SK-N-SH treated with all-trans-retinoic acid at 6 μM for 48 hours (cell line): ENCODE measurements around the gene LONRF2.

Experiments used
- ATAC-seq: fragments of 200-7000 bp; cut with Tn5 transposase; 3 replicates; pipeline ENCODE4 v1.9.1; 2020; ENCODE audit warnings: mild to moderate bottlenecking, moderate library complexity
- CREB5 ChIP-seq: fragments of 250-450 bp; sonication (Bioruptor Pico); IDR thresholded peaks from 2 replicates; pipeline ENCODE4 v1.5.1; 2020; ENCODE audit warnings: low read depth, mild to moderate bottlenecking, moderate library complexity
- CSDC2 ChIP-seq: fragments of 250-450 bp; sonication (Bioruptor Pico); IDR thresholded peaks from 2 replicates; pipeline ENCODE4 v1.5.0; 2020; ENCODE audit warnings: mild to moderate bottlenecking, moderate library complexity
- ESRRG ChIP-seq: fragments of 250-450 bp; sonication (Bioruptor Pico); IDR thresholded peaks from 2 replicates; pipeline ENCODE4 v1.6.1; 2021; ENCODE audit warnings: mild to moderate bottlenecking
- GLIS3 ChIP-seq: fragments of 250-450 bp; sonication (Bioruptor Pico); IDR thresholded peaks from 2 replicates; pipeline ENCODE4 v1.5.0; 2020; ENCODE audit warnings: mild to moderate bottlenecking, moderate library complexity
- ISL1 ChIP-seq: fragments of 250-450 bp; sonication (Bioruptor Pico); IDR thresholded peaks from 2 replicates; pipeline ENCODE4 v2.1.2; 2022; ENCODE audit warnings: mild to moderate bottlenecking, moderate library complexity
- OSR1 ChIP-seq: fragments of 250-450 bp; sonication (Bioruptor Pico); IDR thresholded peaks from 2 replicates; pipeline ENCODE4 v1.8.0; 2022; ENCODE audit warnings: moderate library complexity, mild to moderate bottlenecking, inconsistent platforms
- PATZ1 ChIP-seq: fragments of 250-450 bp; sonication (Bioruptor Pico); IDR thresholded peaks from 2 replicates; pipeline ENCODE4 v1.8.0; 2020; ENCODE audit warnings: mild to moderate bottlenecking, moderate library complexity, borderline replicate concordance
- RARB ChIP-seq: fragments of 250-450 bp; sonication (Bioruptor Pico); IDR thresholded peaks from 2 replicates; pipeline ENCODE4 v1.8.0; 2021; ENCODE audit warnings: mild to moderate bottlenecking, moderate library complexity
- SNAI2 ChIP-seq: fragments of 250-450 bp; sonication (Bioruptor Pico); IDR thresholded peaks from 2 replicates; pipeline ENCODE4 v1.5.0; 2020; ENCODE audit warnings: mild to moderate bottlenecking, moderate library complexity
- TCF4 ChIP-seq: fragments of 250-450 bp; sonication (Bioruptor Pico); IDR thresholded peaks from 2 replicates; pipeline ENCODE4 v1.8.0; 2021; ENCODE audit warnings: mild to moderate bottlenecking, moderate library complexity, borderline replicate concordance
- TOX ChIP-seq: fragments of 250-450 bp; sonication (Bioruptor Pico); IDR thresholded peaks from 2 replicates; pipeline ENCODE4 v1.8.0; 2021; ENCODE audit warnings: mild to moderate bottlenecking, moderate library complexity, borderline replicate concordance
- TSHZ2 ChIP-seq: fragments of 250-450 bp; sonication (Bioruptor Pico); IDR thresholded peaks from 2 replicates; pipeline ENCODE4 v1.5.0; 2020; ENCODE audit warnings: mild to moderate bottlenecking, moderate library complexity
- ZC3H10 ChIP-seq: fragments of 250-450 bp; sonication (Bioruptor Pico); IDR thresholded peaks from 2 replicates; pipeline ENCODE4 v1.5.1; 2021; ENCODE audit warnings: mild to moderate bottlenecking, moderate library complexity
- ZFP3 ChIP-seq: fragments of 250-450 bp; sonication (Bioruptor Pico); IDR thresholded peaks from 2 replicates; pipeline ENCODE4 v1.5.0; 2020; ENCODE audit warnings: mild to moderate bottlenecking, moderate library complexity
- ZFP30 ChIP-seq: fragments of 450-650 bp; formaldehyde crosslinking; IDR thresholded peaks from 2 replicates; pipeline ENCODE4 v1.5.0; 2022; ENCODE audit warnings: mild to moderate bottlenecking, moderate library complexity
- ZNF565 ChIP-seq: fragments of 450-650 bp; formaldehyde crosslinking; conservative IDR thresholded peaks from 2 replicates; pipeline ENCODE4 v1.5.0; 2020; ENCODE audit warnings: low read depth, mild to moderate bottlenecking, moderate library complexity
- ZNF70 ChIP-seq: fragments of 450-650 bp; formaldehyde crosslinking; IDR thresholded peaks from 2 replicates; pipeline ENCODE4 v1.5.0; 2020; ENCODE audit warnings: mild to moderate bottlenecking, moderate library complexity
- ZNF8 ChIP-seq: fragments of 450-650 bp; formaldehyde crosslinking; IDR thresholded peaks from 2 replicates; pipeline ENCODE4 v1.5.0; 2020; ENCODE audit warnings: mild to moderate bottlenecking, moderate library complexity

Gene LONRF2

GRCh38 chr2:100292022-100292580, 30.2 kb downstream of the LONRF2 start (continued):
- peak; percentile 81 for TF ChIP-seq CREB5 (CRISPR knock-in tag)
- TF ChIP-seq CSDC2, result peak; percentile 48; the same call in 1 of the 2 replicates
- 0 out of 2 replicates have a peak, but pooled peaks have one; percentile 51 for TF ChIP-seq ZC3H10 (CRISPR knock-in tag)
- TF ChIP-seq TCF4 (CRISPR knock-in tag), result no peak
- TF ChIP-seq TSHZ2, result peak; percentile 60
- no peak for TF ChIP-seq RARB (CRISPR knock-in tag)
- TF ChIP-seq TOX (CRISPR knock-in tag), result 0 out of 2 replicates have a peak, but pooled peaks have one; percentile 24
- TF ChIP-seq ZFP3 (CRISPR knock-in tag), result no peak
- TF ChIP-seq ZNF70 (CRISPR knock-in tag), result no peak

GRCh38 chr2:100291152-100291970, 30.9 kb downstream of the LONRF2 start:
- TF ChIP-seq ESRRG (CRISPR knock-in tag) (no peak), ZFP30 (CRISPR knock-in tag) (no peak), RARB (CRISPR knock-in tag) (no peak), TOX (CRISPR knock-in tag) (peak; percentile 82; the same call in 1 of the 2 replicates), SNAI2 (CRISPR knock-in tag) (0 out of 2 replicates have a peak, but pooled peaks have one; percentile 16), TSHZ2 (peak; percentile 64; the same call in 1 of the 2 replicates), ZFP3 (CRISPR knock-in tag) (peak; percentile 68; the same call in 1 of the 2 replicates), PATZ1 (CRISPR knock-in tag) (0 out of 2 replicates have a peak, but pooled peaks have one; percentile 51), ZC3H10 (CRISPR knock-in tag) (peak; percentile 74), ZNF8 (CRISPR knock-in tag) (no peak), ISL1 (peak; percentile 71), CREB5 (CRISPR knock-in tag) (peak; percentile 13; the same call in 1 of the 2 replicates), OSR1 (CRISPR knock-in tag) (0 out of 2 replicates have a peak, but pooled peaks have one; percentile 14), TCF4 (CRISPR knock-in tag) (no peak), ZNF565 (CRISPR knock-in tag) (no peak; the same call in 1 of the 2 replicates), ZNF70 (CRISPR knock-in tag) (no peak), GLIS3 (CRISPR knock-in tag) (0 out of 2 replicates have a peak, but pooled peaks have one; percentile 7)
- ATAC-seq, result peak; percentile 88
